HG02798 (cell line): Measurements from ENCODE around the gene GLIS1.

ENCODE experiments used
- ATAC-seq: cut with Tn5 transposase; IDR thresholded peaks from one replicate; pipeline ENCODE4 v1.9.1; 2021; ENCODE audit warnings: mild to moderate bottlenecking; ENCODE audit not compliant: unreplicated experiment, poor library complexity

Gene GLIS1

DNA sequence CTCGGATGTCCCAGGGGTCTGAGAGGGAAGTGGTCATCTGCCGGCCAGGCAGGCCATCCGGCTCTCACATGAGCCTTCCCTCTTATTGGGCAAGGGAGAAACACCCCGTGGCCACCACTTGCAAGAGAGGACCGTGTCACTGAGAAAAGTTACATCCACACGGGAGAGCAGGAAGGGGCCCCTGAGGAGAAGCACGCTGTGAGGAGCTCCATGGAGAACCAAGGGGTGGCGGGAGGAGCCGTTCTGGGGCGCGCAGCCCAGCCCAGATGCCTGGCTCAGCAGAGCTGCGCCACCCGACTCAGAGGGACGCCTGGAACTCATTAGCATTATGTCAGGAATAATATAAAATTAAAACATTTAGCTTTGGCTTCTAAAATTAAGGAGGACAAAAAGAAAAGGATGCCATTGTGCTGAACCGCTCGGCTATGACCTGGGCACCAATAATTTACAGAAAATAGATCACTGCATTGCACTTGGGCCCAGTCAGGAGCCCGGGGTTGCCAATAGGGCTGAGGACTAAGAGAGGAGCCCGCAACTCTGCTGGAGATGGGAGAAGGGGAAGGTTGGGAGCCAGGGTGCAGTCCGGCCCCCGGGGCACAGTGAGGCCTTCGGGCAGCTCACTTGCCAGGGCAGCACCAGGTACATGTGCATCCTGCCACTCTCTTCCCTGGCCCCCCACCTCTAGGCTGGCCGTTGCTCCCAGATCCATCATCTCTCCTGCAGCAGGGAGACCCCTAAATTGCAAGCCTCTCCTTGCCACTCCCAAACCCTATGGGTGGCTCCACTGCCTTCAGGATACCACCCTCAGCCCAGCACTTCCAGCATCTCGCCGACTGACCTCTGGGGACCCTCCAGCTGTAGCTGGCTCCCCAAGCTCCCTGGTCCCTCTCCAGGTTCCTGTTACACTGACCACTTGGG is 194.9 kb downstream of the GLIS1 start:
- no peak for ATAC-seq

DNA sequence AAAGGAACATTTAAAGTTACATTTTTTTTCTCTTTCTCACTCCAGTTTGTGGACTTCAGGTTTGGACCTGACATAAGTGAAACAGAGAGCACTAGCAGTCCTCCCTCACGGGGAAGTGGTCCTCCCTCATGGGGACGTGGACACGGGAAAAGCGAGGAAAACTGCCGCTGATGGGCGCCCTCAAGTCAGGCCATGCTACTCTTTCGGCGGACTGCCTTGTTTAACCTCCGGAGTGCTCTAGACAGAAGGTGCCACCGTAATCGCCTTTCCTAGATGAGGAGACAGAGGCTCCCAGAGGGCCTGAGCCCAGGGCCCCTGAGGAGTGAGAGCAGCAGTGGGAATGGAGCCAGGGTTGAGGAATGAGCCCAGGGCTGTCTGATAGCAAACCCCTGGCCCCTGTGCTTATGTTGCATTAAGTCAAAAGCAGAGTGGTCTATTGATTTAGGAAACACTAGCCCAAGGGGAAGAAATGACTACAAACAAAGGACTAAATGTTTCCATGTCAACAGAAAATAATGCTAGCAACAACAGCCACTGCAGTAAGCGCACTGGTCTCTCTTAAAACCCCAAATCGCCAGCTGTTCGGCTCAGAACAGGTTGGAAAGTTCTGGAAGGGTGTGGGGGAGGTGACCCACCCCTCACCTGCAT is 195.7 kb downstream of the GLIS1 start:
- ATAC-seq: no peak

DNA sequence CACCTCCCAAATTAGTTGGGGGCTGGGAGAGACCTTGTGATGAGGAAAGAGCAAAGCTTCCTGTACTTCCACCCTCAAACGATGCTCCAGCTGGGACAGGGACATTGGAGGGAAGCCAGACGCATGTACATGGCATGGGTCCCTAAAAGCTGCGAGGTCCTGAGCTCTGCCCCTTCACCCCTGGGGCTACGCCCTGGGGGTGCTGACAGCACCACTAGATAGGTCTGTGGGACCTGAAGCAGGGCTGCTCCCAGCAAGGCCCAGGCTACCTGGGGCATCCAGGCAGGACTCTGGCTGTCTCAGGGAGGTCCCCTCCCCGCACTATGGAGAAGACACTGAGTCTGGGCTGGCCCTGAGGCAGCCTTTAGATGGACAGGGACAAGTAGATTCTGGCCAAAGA is 196.4 kb downstream of the GLIS1 start:
- no peak for ATAC-seq

DNA sequence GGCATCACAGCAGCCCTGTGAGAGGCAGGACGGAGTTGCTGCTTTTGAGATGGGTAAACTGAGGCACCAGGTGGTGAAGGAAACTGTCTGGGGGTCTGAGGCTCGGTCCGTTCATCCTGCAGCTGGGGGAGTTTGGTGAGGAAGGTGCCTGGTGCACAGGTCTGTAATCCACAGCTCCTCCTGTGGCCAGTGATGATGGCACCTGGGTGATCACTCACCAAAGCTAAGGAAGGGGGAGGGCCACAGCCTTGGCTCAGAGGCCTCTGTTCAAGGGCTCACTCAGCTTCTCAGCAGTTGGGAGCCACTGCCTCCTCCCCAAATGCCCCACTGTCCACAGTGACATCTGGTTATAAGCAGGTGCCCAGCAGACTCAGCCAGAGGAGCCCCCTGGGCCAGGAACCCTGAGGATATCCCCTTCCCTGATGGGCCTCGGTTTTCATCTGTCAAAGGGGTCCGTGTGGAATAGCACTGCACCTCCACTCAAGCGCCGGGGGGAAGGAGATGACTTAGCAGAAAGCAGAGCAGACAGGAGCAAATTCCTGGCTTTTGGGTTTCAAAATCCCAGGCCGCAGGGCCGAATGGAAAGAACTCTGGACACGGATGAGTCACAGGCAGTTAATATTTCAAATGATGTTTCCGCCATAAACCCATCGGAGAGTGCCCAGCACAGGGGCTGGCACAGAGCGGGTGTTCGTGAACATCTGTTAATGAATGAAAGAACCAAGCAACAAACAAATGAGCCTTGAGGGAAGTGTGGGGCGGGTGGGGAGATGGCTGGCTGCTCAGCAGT is 197.0 kb downstream of the GLIS1 start:
- ATAC-seq: no peak

DNA sequence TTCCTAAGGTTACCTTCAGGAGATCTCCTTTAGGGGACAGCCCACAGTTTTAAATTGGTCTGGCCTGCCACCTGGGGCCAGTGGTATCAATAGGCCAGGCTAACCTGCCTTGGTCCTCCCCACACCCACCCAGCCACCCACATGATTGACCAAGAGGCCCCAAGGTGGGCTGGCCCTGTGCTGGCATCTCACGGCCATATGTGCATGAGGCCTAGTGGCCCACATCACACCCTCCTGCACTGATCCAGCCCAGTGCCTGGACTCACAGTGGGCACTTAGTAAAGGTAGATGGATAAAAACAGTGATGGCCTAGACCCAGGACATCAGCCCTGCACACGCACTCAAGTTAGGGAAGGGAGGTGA is 197.7 kb downstream of the GLIS1 start:
- ATAC-seq: no peak

DNA sequence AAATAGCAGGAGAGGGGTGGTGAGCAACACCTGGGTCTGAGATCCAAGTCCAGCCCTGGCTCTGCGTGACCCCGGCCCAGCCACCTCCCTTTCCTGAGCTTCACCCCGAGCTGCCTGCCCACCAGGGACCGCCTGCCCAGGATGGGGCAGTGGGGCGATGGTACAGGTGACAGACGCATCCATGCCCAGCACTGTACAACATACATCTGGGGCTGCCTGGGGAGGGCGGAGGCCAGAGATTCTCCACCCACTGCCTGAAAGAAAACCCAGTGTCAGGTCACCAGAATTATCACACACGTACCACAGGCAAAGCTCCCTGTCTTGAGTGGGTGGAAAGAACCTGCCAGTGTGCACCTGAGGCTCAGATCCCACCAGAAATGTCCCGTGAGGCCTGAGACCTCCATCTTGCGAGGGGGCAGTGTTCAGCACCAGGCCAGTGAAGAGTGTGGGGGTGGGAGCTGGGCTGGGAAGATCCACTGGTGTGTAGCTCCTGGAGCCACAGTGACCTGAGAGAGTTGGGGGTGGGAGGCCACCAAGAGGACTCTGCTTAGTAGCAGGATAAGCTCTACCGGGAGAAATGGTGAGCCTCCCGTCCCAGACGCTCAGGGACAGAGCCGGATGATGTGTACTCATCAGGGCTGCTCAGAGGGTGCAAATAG is 198.2 kb downstream of the GLIS1 start:
- ATAC-seq: no peak

DNA sequence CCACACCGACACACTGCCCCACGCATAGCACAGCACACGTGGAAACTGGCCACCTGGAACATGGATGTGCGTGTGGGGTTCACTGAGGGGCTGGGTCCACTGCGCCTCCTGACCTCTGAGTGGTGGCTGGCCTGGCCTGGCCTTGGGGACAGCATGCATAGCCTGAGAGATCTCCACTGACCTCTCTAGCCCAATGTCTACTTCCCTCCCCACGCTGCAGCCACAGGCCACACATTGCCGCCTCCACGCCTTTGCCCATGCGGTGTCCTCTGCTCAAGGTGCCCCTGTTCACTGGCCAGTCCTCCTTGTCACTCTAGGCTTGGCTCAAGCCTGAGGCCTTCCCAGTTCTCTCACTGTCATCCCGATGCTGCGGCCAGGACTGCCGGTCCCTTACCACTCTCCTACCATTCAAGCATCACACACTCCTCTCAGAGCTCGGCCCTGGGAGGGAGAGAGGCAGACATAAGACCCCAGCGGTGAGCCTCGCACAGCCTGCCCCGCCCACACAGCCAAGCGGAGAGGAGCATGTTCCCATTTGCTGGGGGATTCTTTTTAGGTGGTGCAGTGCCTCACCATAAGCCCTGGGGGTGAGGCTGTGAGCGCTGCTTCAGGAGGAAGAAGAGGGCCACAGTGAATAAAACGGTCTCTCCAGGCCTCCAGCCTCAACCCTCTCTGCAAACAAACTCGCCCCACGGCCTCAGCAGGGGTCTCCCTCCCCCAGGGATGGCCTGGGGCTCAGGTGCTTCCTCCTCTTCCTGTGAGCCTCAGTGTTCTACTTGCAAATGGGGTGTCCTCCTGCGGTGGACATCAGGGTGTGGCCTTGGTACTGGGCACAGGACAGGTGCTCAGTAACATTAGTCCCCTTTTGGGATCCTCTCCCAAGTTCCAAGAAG is 199.0 kb downstream of the GLIS1 start:
- no peak for ATAC-seq

DNA sequence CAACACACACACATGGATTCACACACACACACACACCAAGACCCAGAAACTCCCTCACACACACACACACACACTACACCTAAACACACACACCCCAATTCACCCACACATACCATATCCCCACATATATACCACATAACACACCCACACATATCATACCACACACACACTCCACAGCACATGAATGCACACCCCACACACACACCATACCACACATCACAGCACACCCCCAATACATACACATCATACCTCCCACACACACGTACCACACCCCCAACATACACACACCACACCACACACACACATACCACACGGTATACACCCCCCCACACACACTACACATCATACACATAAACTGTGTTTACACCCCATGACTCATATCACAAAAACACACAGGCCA is 199.7 kb downstream of the GLIS1 start:
- no peak for ATAC-seq

DNA sequence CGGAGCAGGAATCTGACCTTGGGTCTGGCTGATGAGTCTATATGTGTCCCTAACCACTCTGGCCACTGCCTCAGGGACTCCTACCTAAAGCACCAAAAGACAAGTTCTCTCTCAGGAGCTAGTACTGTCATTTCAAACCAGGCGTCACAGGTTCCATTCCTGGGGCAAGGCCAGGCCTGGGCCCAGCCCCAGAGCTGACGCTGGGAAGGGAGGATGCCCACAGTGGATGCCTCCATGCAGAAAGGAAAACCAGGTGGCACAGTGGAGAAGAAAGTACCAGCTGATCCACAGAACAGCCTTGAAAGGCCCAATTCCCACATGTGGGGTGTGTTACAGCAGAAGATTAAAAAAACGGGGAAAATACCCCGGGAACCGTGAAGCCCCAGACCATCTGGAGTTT is 202.4 kb downstream of the GLIS1 start:
- no peak for ATAC-seq

DNA sequence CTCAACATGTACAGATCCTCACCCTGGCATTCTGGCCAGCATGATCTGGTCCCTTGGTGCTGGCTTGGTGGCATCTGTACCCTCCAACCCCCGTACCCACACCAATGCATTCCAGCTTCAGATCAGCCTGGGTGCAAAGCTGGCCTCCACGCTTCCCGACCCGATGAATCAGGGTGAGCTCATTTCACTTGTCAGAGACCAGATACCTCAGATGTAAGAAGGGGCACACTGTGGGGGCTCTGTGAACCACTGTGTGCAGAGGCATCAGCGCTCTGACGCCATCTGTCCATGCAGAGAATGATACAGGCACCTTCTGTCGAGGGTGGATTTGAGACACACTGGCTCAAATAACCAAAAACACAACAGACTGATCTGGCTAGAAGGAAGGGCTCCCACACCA is 203.1 kb downstream of the GLIS1 start:
- no peak for ATAC-seq

DNA sequence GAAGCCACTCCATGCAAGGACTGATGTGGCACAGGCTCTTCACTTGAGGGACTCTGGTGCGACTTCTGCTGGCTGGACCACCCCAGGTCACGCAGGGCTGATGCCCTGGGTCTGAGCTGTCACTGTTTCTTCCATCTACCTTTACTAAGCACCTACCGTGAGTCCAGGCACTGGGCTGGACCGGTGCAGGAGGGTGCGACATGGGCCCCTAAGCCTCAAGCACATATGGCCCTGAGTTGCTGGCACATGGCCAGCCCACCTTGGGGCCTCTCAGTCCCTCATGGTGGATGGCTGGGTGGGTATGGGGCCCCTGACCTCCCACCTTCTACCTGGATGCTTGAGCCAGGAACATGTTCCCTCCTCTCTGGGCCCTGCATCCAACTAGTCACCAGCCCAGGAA is 203.7 kb downstream of the GLIS1 start:
- ATAC-seq: no peak

DNA sequence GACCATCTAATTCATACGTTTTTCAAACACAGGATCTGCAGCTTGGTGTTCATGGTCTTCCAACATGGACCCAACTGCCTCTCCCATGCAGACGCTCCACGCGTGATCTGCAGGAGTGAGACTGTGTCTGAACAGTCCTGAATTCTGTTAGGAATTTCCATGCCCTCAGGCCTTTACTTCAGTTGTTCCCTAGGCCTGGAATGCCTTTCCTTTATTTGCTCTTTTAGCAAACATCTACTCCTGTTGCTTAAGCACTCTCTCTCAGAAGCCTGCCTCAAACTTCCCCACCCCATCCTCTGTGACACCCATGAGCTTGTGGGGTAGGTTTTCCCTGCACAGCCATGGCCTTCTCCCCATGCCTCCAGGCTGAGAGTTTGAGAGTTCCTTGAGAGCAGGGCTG is 206.1 kb downstream of the GLIS1 start:
- ATAC-seq: no peak

DNA sequence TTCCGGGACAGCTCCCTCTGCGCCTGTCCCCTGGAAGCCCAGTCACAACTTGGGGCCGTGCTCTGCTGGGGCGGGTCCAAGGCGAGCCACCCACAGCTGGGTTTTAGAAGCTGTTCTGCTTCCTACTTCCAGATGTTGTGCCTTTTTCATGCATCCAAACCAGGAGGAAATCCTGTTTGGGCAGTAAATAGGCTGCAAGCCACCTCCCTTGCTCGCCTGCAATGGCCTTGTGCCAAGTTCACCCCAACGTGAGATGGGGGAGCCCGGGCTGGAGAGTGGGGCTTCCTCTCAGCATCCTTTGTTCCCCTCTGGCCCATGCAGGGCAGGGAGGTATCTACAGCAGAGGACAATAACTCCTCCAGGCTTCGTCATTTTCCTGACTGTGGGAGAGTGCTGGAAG is 206.6 kb downstream of the GLIS1 start:
- no peak for ATAC-seq

DNA sequence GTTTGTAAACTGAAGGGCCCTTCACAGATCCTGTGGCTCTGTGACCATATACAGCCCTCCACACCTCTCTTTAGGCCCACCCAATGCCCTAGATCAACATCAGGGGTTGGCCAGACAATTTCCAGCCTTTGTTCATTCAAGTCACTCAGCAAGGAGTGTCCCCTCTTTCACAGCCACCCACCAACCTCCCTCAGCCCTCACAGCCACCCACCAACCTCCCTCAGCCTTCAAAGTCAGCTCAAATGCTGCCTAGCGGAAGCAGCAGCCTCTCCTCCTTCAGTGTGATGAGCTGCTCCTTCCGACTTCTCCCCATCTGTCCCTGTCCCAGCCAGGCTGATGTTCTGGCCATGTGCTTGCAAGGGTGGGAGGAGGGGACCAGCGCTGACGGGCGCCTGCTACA is 208.4 kb downstream of the GLIS1 start:
- no peak for ATAC-seq

DNA sequence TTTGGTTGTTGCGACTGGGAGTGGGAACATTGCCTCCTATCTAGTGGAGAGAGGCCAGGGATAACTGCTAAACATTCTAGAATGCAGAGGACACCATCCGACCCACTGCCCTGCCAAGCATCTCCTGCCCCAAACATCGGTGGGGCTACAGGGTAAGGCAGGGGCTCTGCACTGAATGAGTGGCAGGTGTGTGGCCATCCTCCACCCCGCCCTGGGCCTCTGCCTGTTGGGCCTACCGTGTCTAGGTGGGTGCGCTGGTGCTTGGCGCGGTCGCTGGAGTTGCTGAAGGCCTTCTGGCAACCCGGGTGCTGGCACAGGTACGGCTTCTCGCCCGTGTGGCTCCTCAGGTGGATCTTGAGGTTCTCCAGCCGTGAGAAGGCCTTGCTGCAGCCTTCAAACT is 209.4 kb downstream of the GLIS1 start:
- no peak for ATAC-seq

DNA sequence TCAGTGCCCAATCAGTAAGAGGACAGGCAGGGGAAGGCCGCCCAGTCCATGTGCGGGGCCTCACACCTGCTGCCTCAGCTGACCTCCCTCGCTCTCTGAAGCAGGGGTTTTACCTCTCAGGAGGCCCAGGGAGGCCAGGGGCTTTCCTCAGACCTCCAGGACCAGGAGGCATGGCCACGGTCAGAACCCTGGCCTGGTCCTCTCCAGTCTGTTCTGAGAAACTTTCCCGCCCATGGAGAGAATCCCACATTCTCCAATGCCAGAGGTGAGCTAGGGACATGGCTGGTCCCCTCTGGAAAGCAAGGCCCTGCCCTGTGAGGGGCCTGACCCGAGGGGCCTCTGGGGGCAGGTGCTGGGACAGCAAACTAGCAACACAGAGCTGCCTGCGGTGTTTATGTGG is 211.6 kb downstream of the GLIS1 start:
- no peak for ATAC-seq

DNA sequence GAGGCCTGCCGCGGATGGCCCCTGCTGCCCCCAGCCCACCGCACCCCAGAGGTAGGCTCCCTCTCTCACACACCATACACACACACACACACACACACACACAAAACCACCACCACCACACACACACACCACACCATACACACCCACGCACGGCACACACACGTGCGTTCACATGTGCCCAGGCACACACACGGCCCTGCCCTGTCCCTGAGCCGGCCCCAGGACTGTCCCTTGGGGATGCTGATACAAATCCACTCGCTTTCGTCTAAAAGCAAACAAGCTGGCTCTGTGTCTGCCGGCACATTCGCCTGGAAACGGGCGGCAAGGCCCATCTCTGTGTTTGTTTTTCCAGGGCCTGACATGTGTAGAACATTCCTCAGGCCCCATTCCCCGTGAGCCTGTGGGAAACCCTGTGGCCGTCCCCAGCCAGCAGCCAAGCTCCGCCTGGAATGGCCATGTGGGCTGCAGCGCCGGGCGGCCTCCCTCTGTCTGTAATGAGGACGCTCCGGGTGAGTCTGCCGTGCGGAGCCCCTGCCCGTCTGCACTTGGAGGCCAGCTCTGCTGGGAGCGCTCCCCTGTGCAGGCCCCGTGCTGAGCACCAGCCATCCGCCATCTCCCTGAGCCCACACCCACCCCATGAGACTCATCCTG is 212.4 kb downstream of the GLIS1 start:
- no peak for ATAC-seq

DNA sequence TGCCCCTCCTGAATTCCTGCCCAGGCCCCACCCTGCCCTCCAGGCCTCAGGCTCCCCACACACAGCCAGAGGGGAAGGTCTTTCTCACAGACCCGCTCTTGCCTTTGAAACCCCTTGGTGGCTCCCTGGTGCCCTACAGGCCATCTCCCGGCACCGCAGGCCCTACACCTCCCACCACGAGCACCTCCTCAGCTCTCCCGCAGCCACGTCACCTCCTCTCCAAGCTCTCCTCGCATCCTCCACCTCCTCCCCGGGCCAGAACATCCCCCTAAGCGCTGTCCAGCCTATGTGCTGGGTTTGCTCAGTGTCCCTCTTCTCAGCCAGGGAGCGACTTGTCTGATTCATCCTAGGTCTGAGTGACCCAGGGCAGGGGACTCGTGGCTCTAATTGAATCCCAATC is 213.4 kb downstream of the GLIS1 start:
- no peak for ATAC-seq
